H1 (cell line): ENCODE data around the gene BAD. TPM values are rescaled to one million over a fixed set of nuclear protein-coding genes. Genes with fewer than 3 reads are reported as not detected.

Experiments used
- CHD1 ChIP-seq: IDR thresholded peaks from 2 replicates; pipeline ENCODE4 v1.6.1; 2012; ENCODE audit warnings: low read depth, low read length, improper control_type of control experiment
- PHF8 ChIP-seq: fragments of 200-600 bp; sonication (generic); conservative IDR thresholded peaks from 2 replicates; pipeline ENCODE4 v1.7.1; 2012; ENCODE audit warnings: low read depth, mild to moderate bottlenecking, inconsistent platforms, low read length, moderate library complexity
- RBBP5 ChIP-seq: IDR thresholded peaks from 2 replicates; pipeline ENCODE4 v1.7.1; 2012; ENCODE audit warnings: low read depth, mild to moderate bottlenecking, inconsistent platforms, low read length, moderate library complexity, borderline replicate concordance
- TAF1 ChIP-seq: IDR thresholded peaks from 2 replicates; pipeline ENCODE4 v1.6.1; 2011; ENCODE audit warnings: mild to moderate bottlenecking, low read depth, low read length
- TCF12 ChIP-seq: IDR thresholded peaks from 2 replicates; pipeline ENCODE4 v1.6.1; 2011; ENCODE audit warnings: low read depth, mild to moderate bottlenecking, low read length
- TEAD4 ChIP-seq: IDR thresholded peaks from 2 replicates; pipeline ENCODE4 v1.6.1; 2012; ENCODE audit warnings: low read depth, low read length, inconsistent platforms, mixed read lengths
- ZNF274 ChIP-seq: IDR thresholded peaks from 2 replicates; pipeline ENCODE4 v1.7.0; 2012; ENCODE audit warnings: low read length, borderline replicate concordance; ENCODE audit errors: extremely low read depth
- polyA plus RNA-seq, 7 experiments: library from polyadenylated mRNA; depleted of rRNA in 3 of 7; stranded (reverse) in 5 of 7; unstranded in 2 of 7; fragments of >200 nt in 5 of 7; fragments of 200-250 nt in 2 of 7; gene quantifications; 1 replicate in 5 of 7; 2 replicates in 1 of 7; 4 replicates in 1 of 7; pipeline versions ENCODE4 v1.2.1 to v1.2.3, GENCODE V29; 2011 to 2013; ENCODE audit warnings: missing spikeins in 2 of 7, mixed read lengths in 2 of 7
- total RNA-seq: library from RNA; stranded (reverse); fragmentation: NEBNext Ultra II Directional; extraction: Animal tissue kit (Norgen Biotek cat#: 25700); gene quantifications from 2 replicates; pipeline ENCODE4 v1.2.1, GENCODE V29; 2021
- TF ChIP-seq, protein P1 (sequence below): IDR thresholded peaks from 2 replicates; pipeline ENCODE4 v1.6.1; 2012; ENCODE audit warnings: low read length, inconsistent platforms

BAD gene
- total and polyA plus RNA-seq, 2 of the 8 experiments (the other 6 are each of a cell fraction or from before 2014, with no cell fraction given) = 23.1 to 33.7 TPM

DNA sequence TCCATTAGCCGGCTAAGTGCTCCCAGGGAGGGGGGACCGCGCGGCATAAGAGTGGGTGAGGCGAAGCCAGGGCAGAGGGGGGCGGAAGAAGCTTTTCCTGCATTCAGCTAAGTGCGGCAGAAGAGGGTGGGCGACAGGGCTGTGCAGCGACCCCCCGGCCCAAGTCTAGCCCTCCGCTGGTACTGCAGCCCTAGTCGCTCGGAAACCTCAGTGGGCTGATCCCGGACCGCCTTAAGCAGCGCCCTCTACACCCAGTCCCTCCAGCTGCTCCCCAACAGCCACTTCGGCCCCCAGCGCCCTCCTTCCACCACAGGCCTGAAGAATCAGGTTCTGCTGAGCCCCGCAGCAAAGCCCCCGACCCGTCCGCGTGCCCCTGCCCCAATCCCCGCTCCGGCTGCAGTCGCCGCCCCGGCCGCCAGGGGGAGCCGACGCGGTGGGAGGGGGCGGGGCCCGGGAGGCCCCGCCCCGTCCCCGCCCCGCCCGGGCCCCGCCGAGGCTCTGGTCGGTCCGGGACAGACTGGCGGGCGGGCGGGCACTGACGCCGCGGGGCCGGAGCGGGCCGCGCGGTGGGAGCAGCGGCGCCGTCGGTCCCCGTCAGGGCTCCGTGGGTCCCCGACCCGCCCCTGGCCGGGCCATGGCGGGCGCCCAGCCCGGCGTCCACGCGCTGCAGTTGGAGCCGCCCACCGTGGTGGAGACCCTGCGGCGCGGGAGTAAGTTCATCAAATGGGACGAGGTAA lies 33.3 kb downstream of the BAD start, which contains the start of gene PLCB3 (continued):
- TF ChIP-seq, protein P1, sequence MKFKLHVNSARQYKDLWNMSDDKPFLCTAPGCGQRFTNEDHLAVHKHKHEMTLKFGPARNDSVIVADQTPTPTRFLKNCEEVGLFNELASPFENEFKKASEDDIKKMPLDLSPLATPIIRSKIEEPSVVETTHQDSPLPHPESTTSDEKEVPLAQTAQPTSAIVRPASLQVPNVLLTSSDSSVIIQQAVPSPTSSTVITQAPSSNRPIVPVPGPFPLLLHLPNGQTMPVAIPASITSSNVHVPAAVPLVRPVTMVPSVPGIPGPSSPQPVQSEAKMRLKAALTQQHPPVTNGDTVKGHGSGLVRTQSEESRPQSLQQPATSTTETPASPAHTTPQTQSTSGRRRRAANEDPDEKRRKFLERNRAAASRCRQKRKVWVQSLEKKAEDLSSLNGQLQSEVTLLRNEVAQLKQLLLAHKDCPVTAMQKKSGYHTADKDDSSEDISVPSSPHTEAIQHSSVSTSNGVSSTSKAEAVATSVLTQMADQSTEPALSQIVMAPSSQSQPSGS = no peak
- no peak for TF ChIP-seq ZNF274
- TF ChIP-seq CHD1 = no peak
- TF ChIP-seq PHF8 = peak; percentile 82
- TF ChIP-seq TEAD4 = no peak
- peak; percentile 63 for TF ChIP-seq TAF1
- no peak; the same call in 1 of the 2 replicates for TF ChIP-seq RBBP5
- TF ChIP-seq TCF12 = no peak
